Transverse colon (tissue), 4 donors: ENCODE data around the gene RPTOR.

Experiments used
- CTCF ChIP-seq, 5 experiments: fragments of 200-600 bp in 3 of 5; fragments of 450-650 bp in 2 of 5; sonication (generic) in 3 of 5; IDR thresholded peaks; 1 replicate in 2 of 5; 2 replicates in 3 of 5; pipeline ENCODE4 v1.5.1; 2016 to 2017; ENCODE audit warnings: antibody characterized with exemption in 5 of 5, inconsistent platforms in 3 of 5, mild to moderate bottlenecking in 2 of 5, moderate library complexity in 1 of 5
- EP300 ChIP-seq: sonication (generic); formaldehyde crosslinking; IDR thresholded peaks from one replicate; pipeline ENCODE4 v1.6.1; 2017; ENCODE audit warnings: antibody characterized with exemption, low read depth
- POLR2A ChIP-seq: fragments of 450-650 bp; IDR thresholded peaks from one replicate; pipeline ENCODE4 v1.6.1; 2016; ENCODE audit warnings: antibody characterized with exemption, mild to moderate bottlenecking, moderate library complexity
- POLR2AphosphoS5 ChIP-seq, 3 donors: sonication (generic); formaldehyde crosslinking; IDR thresholded peaks; one replicate each; pipeline ENCODE4 v1.6.1; 2016; ENCODE audit warnings: antibody characterized with exemption in 3 of 3

- TF ChIP-seq CTCF (IDR thresholded peaks at IDR 0.05): no peak
- TF ChIP-seq POLR2AphosphoS5 (IDR thresholded peaks at IDR 0.05): no peak
- TF ChIP-seq POLR2A: no peak
- no peak for TF ChIP-seq EP300
Observed at GRCh38 chr17:80995131-80995530, 450.5 kb downstream of the RPTOR start.
